ENCODE data around the gene KCNQ4. TPM values are rescaled to one million over a fixed set of nuclear protein-coding genes. Genes with fewer than 3 reads are reported as not detected.

KCNQ4 gene
- polyA plus RNA-seq, 1 experiment: 0.06 TPM

DNA sequence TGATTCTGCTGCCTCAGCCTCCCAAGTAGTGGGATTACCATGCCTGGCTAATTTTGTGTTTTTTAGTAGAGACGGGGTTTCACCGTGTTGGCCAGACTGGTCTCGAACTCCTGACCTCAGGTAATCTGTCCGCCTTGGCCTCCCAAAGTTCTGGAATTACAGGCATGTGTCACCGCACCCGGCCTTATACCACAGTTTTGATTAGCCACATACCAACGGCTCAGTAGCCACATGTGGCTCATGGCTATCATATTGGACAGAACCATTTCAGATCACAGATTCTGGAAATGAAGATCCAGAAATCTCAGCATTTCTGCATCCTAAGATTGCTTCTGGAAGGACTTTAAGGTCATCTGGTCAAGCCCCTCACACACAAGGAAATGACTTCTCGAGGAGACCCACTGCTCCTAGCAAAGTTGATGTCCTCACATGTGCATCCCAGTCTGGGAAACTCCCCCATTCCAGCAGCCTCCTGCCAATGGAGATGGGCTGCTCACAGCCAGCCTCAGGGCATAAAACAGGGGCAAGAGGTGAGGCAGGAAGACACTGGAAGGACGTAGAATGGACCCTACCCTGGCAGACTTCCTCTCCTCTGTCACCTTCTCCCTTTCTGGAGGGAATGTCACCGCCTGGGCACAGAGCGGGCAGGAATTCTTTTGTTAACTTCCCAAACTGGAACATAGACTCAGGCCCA is 96.0 kb downstream of the KCNQ4 start:
- H3K36me3 ChIP-seq (ENCODE audit: control insufficient read depth, insufficient read depth, low read length): no peaks in the 10 kb centered on the region
- CTCF ChIA-PET: no interaction called here
- no peaks in the 10 kb centered on the region for H3K27me3 ChIP-seq (ENCODE audit: control insufficient read depth, insufficient read depth, low read length)
- no peak for DNase-seq (ENCODE audit: low read depth)
- TF ChIP-seq, protein P1, sequence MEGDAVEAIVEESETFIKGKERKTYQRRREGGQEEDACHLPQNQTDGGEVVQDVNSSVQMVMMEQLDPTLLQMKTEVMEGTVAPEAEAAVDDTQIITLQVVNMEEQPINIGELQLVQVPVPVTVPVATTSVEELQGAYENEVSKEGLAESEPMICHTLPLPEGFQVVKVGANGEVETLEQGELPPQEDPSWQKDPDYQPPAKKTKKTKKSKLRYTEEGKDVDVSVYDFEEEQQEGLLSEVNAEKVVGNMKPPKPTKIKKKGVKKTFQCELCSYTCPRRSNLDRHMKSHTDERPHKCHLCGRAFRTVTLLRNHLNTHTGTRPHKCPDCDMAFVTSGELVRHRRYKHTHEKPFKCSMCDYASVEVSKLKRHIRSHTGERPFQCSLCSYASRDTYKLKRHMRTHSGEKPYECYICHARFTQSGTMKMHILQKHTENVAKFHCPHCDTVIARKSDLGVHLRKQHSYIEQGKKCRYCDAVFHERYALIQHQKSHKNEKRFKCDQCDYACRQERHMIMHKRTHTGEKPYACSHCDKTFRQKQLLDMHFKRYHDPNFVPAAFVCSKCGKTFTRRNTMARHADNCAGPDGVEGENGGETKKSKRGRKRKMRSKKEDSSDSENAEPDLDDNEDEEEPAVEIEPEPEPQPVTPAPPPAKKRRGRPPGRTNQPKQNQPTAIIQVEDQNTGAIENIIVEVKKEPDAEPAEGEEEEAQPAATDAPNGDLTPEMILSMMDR (IDR thresholded peaks at IDR 0.05; ENCODE audit: insufficient read depth, low read depth, low read length): no peak
- POLR2A ChIA-PET: no interaction called here
- no peak overlapping the region for H3K4me3 ChIP-seq (ENCODE audit: low read depth, low read length)

DNA sequence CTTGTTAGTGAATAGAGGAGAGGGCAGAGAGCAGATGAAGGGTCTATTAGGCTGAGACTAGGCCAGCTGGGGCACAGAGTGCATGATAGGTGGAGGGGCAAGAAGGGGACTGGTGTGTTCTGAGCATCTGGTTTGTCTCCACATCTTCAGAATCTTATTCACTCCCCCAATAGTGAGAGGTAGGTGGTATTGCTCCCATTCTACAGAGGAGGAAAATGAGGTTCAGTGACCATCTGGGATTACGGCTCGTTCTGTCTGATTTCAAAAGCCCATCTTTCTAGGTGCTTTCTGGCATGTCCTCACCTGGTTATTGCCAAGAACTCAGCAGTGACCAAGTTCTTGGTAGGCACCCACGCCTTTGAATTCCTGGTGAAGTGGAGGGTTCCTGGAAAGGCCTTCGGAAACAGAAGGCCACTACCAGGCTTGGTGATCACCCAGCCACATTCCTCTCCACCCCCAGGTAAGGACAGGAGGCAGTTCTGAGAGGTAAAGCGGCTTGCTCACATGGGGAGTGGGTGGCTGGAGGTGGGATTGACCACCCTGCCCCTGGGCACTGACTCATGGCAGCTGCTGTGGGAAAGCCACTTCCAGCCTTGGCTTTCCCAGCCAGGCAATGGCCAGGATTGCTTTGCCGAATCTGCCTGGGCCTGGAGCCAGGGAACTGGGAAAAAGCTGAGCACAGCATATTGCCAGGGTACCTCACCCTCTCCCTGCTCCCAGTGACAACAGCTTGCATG is 97.4 kb downstream of the KCNQ4 start:
- Histone ChIP-seq H3K36me3 (ENCODE audit: control insufficient read depth, insufficient read depth, low read length) (no peaks in the 10 kb centered on the region), H3K4me3 (ENCODE audit: low read depth, low read length) (no peak overlapping the region), H3K27me3 (ENCODE audit: control insufficient read depth, insufficient read depth, low read length) (no peaks in the 10 kb centered on the region)
- no peak for DNase-seq (ENCODE audit: low read depth)
- ChIA-PET CTCF (no interaction called here), POLR2A (no interaction called here)
- TF ChIP-seq, protein P1 (IDR thresholded peaks at IDR 0.05; ENCODE audit: insufficient read depth, low read depth, low read length): no peak

DNA sequence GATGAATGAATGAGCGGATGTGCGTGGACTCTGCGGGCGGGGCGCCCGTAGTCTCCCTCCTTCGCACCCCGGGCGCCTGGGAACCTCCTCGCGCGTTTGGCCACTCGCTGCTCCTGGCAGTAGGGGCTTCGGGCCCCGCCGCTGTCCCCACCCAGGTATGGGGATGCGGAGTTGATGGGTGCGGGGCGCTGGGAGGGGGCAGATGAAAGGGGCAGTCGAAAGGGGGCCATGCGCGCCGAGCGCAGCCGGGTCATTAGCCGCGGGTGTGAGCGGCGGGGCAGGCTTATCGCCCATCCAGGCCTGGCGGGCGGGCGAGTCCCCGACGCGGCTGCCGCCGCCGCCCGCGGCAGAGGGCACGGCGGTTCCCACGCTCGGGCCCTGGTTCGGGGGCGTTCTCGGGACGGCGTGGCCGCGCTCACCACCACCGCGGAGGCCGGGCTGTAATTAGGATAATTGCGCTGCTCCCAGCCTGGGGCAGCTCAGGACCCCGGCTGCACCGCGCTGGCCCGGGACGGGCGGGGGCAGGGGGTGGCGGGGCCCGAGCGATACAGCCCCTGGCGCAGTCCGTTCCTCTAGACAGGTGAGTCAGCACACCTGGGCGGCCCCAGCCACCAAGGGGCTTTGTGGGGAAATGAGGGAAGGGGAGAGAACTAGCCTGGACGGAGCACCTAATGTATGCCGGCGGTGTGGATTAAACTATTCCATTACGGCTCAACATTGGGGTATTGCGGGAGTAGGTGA is 100.6 kb downstream of the KCNQ4 start:
- Histone ChIP-seq H3K4me3 (ENCODE audit: low read depth, low read length) (peak overlapping the region; percentile 9; the same call in 1 of the 2 replicates), H3K27me3 (ENCODE audit: control insufficient read depth, insufficient read depth, low read length) (peaks cover 1% of the 10 kb centered on the region; the same call in 1 of the 2 replicates), H3K36me3 (ENCODE audit: control insufficient read depth, insufficient read depth, low read length) (no peaks in the 10 kb centered on the region)
- ChIA-PET CTCF (no interaction called here), POLR2A (no interaction called here)
- TF ChIP-seq, protein P1 (IDR thresholded peaks at IDR 0.05; ENCODE audit: insufficient read depth, low read depth, low read length): no peak
- DNase-seq (ENCODE audit: low read depth): no peak

DNA sequence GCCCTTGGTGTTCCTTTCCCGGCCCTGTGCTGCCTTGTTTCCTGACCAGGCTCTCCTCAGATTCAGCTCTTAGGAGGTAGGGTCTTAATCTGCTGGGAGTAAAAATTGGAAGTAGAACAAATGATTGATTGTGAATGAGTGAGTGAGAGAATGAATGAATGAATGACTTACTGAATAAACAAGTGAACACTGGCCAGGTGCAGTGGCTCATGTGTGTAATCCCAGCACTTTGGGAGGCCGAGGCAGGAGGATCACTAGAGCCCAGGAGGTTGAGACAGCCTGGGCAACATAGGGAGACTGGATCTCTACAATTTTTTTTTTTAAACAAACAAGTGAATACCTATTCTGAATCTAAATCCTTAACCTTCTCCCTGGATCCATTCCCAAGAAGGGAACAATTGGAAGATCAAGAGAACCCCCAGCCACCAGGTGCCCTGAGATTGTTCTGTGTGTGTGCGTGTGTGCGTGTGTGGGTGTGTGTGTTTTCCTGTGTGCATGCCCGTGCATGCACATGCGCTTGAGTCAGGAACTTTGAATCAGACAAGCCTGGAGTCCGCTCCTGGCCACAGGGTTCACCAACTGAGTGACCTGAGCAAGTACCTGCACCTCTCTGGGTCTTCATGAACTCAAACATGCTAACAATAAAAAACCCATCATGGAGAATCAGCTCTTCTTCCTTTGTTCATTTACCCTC is 102.9 kb downstream of the KCNQ4 start:
- ChIA-PET CTCF (no interaction called here), POLR2A (no interaction called here)
- no peak for DNase-seq (ENCODE audit: low read depth)
- Histone ChIP-seq H3K4me3 (ENCODE audit: low read depth, low read length) (no peak overlapping the region), H3K36me3 (ENCODE audit: control insufficient read depth, insufficient read depth, low read length) (no peaks in the 10 kb centered on the region), H3K27me3 (ENCODE audit: control insufficient read depth, insufficient read depth, low read length) (peaks cover 1% of the 10 kb centered on the region; the same call in 1 of the 2 replicates)
- TF ChIP-seq, protein P1 (IDR thresholded peaks at IDR 0.05; ENCODE audit: insufficient read depth, low read depth, low read length): no peak

Data from BJ (cell line).